Activated naive CD4-positive, alpha-beta T cell treated with anti-CD3 and anti-CD28 coated beads, Interleukin-2, amount 50 U/mL, for 72 hours (primary cell): ENCODE data around the gene ARMH1. TPM values are rescaled to one million over a fixed set of nuclear protein-coding genes. Genes with fewer than 3 reads are reported as not detected.

Source experiments
- ATAC-seq, 2 donors: fragments of 150-1000 bp; cut with Tn5 transposase; 2 replicates each; pipeline ENCODE4 v1.10.0; 2021; ENCODE audit warnings: mild to moderate bottlenecking in 2 of 2, moderate library complexity in 2 of 2
- DNase-seq, 2 donors: peaks; one replicate each; pipeline ENCODE4 v3.0.0; 2021 to 2022; ENCODE audit warnings: low spot score in 2 of 2
- H3K27ac Mint-ChIP-seq, 2 donors: one replicate each; pipeline ENCODE4 v1.8.0; 2022; ENCODE audit warnings: mild to moderate bottlenecking in 2 of 2, mixed read lengths in 2 of 2
- H3K36me3 Mint-ChIP-seq, 2 donors: one replicate each; pipeline ENCODE4 v1.8.0; 2022; ENCODE audit warnings: mixed read lengths in 2 of 2
- H3K9me3 Mint-ChIP-seq, 2 donors: one replicate each; pipeline ENCODE4 v1.8.0; 2022; ENCODE audit warnings: mixed read lengths in 2 of 2
- total RNA-seq, 2 donors: library from RNA; stranded (reverse); gene quantifications; one replicate each; pipeline ENCODE4 v1.2.3, GENCODE V29; 2022

The ARMH1 gene
- total RNA-seq, 2 donors from 2014 or later, result 102 to 155 TPM

DNA sequence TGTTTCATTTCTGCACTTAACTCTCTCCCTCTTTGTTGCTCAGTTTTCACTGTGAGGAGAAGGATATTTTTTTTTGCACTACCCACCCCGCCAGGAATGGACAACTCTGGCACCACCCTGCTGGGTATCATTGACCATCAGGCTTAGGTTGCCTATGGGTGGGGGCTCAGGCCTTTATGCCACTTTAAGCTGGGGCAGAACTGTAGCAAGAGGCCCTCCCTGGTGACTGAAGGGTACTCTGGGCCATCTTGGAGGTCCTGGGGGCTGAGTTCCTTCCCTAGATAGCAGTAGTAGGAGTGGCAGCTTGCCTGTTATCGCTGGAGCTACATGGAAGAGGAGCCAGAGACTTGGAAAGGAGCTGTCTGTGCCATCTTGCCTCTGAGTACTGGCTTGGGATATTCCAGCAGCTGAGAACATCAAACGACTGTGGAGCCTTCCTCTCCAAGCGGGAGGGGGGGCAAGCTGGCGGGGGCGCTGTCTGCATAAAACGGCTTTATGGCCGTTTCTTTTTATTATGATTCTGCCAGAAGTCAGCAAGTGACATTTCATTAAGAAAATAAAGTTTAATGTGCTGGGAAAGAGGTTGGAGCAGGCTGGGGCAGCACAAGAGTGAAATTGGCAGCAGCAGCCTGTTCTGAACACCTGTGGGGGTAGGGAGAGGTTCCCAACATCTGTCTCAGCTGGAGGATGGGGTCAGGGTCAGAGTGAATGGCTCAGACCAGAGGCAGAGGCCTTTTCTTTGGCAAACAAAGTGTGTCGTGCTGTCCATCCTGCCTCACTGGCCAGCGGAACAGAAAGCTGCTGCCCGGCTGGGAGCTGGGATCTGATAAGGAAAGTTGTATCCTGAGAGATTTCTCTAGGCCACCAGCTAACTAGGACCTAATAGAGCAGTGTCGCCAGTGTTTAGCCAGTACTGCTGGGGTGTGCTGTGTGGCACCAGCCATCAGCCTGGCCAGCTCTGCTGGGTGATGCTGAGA, 33.1 kb upstream of the ARMH1 start:
- Mint-ChIP-seq H3K27ac (peak overlapping the region; percentile 37 to 69), H3K36me3 (peaks cover 0 to 16% of the 10 kb centered on the region in 2 donors), H3K9me3 (no peaks in the 10 kb centered on the region)
- ATAC-seq, result no peak
- DNase-seq, result no peak

DNA sequence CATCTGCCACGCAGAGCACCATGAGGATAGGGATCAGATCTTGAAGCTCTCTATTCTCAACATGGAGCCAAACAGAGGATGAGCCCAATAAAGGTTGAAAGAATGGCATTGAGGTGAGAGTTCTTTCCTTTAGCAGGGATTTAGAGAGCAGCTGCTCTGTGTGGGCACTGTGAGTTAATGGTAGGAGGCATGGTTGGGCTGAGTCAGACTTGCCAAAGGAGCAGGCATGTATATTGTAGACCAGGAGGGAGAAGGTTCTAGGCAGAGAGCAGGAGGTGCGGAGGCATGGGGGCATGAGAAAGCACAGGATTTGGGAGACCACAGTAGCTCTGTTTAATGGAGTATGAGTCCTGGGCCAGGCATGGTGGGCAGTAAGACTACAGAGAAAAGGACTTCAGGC, 32.3 kb upstream of the ARMH1 start:
- no peak for ATAC-seq

DNA sequence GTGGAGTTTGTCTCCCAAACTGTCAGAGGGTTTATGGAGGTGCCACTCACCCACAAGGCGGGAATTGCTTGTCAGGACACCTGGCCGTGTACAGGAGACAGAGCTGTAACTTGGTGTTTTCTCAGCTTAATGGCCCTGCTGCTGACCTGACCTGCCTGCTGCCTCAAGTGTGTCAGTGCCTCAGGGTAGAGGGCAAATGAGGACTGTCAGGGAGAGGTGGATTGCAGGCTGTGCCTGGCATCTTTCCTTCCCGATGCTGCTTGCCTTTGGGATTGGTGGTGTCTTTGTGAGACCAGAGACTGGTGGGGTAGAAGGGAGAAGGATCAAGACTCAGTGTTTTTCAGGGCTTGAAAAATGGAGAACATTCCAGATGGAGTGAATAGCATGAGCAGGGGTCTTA, 31.6 kb upstream of the ARMH1 start:
- peak overlapping the region; percentile 37 to 88 for H3K27ac Mint-ChIP-seq

More for the DNA sequence above, 32.3 kb upstream of the ARMH1 start:
- Mint-ChIP-seq H3K27ac (peak overlapping the region; percentile 37 to 69), H3K9me3 (no peaks in the 10 kb centered on the region), H3K36me3 (peaks cover 0 to 10% of the 10 kb centered on the region in 2 donors)
- DNase-seq, result no peak

DNA sequence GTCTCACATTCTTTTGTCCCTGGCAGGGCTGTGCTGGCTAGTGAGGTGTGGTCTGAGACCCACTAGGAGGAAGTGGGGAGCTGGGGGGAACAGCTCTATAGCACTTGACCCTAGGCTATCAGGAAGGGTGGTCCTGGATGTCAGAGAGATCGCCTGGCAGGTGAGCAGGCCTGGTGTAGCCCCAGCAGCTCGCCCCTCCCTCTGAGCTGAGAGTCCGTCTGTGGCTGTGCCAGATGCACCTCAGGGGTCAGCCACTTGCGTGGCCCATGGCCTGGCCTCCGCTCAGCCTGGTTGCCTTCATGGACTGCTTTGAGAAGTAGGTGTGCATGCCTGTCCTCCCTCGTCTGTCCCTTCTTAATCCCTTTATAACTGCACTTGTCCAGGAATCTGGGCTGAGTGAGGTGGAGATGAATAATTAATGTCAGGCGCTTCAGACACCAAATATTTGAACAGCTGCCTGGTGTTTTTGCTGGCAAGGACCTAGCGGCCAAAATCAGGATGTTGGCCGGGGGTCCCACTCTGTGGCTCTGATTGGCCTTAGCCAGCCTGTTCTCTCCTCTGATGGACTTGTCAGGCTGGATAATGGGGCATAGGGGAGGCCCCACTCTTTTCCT, 30.7 kb upstream of the ARMH1 start:
- Mint-ChIP-seq H3K27ac (peak overlapping the region; percentile 37 to 88), H3K36me3 (peaks cover 0 to 5% of the 10 kb centered on the region in 2 donors), H3K9me3 (no peaks in the 10 kb centered on the region)
- DNase-seq (no peak), ATAC-seq (no peak)

More for the DNA sequence above, 31.6 kb upstream of the ARMH1 start:
- Mint-ChIP-seq H3K9me3 (no peaks in the 10 kb centered on the region), H3K36me3 (peaks cover 0 to 5% of the 10 kb centered on the region in 2 donors)
- ATAC-seq (no peak), DNase-seq (no peak)

DNA sequence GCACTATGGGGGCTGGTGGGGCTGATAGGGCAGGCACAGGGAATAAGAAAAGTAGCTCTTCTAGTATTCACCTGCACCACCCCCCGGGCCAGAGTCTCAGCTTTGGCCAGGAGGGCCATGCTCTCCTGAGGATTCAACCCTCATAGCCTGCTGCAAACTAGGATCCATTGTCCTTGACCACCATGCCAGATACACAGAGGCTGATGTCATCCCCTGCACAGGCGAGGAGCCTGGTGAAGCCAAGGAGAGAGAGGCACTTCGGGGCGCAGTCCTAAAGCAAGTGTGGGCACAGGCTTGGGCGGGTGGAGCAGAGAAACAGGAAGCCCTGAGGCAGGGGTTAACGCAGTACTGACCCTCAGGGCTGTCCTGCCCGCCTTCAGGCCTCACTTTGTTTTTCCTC, 29.7 kb upstream of the ARMH1 start:
- Mint-ChIP-seq H3K27ac (peak overlapping the region in 1 of 2 donors; percentile 51), H3K9me3 (no peaks in the 10 kb centered on the region), H3K36me3 (peaks cover 0 to 5% of the 10 kb centered on the region in 2 donors)
- ATAC-seq (no peak), DNase-seq (no peak)

DNA sequence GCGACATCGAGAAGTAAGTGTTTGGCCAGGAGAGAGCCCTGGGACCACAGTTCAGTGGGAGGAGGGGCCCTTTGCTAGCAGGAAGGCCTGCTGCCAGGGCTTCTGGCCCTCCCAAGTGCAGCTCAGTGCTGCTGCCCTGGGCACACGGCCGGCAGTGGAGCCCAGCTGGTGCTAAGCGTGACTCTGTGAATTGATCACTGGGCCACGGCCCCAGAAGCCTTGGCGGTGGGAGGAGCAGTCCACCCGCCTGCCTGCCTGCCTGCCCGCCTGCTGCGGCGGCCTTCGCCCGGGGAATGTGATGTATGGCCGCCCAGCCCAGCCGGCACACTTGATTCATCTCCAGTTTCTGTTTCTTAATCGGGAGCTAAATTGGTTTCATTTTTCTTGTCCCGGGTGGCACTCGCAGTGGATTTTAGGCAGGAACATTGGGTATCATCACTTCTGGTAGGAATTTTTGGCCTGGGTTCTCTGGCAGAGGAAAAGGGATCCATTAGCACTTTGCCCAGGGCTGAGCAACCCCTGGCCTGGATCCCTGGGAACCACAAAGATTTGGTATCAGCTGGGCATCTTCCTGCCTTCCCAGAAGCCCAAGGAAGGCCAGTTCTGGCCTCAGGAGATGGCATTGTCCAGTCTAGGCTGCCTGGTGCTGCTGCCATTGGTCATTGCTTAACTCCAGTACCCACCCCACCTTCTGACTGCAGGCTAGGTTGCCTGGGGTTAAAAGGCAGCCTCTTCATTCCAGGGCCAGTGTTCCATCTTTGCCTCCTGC, 28.9 kb upstream of the ARMH1 start:
- peak overlapping the region in 1 of 2 donors; percentile 4 for H3K27ac Mint-ChIP-seq
- no peaks in the 10 kb centered on the region for H3K9me3 Mint-ChIP-seq
- DNase-seq (no peak), ATAC-seq (no peak)
- peaks cover 0 to 5% of the 10 kb centered on the region in 2 donors for H3K36me3 Mint-ChIP-seq

DNA sequence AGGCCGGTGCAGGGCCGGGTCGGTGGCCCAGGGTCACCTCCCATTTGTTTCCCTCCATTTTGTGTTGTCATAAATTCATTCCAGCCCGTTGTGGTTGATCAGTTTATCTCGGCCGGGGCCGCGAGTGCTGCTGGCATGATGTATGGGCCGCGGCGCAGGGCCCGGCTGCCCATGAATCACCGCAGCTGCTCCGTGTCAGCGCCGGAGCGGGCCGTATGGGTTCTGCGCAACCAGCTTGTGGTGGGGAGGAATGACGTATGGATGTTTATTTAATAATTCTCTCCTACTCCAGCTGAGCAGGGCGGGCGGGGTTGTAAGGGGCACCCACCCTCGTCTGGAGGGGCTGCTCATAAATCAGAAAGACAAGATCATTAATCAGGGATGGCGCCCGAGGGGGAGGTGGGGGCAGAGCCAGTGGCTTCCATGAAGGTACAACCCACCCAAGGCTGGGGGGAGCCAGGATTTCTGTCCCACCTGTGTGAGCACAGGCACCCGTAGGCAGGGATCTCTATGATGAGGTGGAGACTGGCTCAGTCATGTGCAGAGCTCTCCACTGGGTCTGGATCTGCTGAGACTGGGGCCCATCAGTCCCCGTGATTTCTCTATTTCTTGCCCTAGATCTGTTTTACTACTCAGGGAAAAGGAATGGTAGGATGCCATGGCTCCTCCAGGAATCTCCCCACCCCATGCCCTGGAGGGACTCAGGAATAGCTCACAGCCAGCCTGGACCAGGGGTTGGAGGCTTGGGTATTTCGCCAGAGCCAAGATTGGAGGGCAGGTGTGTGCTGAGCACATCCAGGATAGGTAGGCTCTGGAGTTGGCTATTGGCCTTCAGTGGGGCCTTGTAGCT, 28.0 kb upstream of the ARMH1 start:
- DNase-seq (no peak), ATAC-seq (no peak)
- Mint-ChIP-seq H3K36me3 (peaks cover 0 to 5% of the 10 kb centered on the region in 2 donors), H3K9me3 (no peaks in the 10 kb centered on the region), H3K27ac (no peak overlapping the region)

DNA sequence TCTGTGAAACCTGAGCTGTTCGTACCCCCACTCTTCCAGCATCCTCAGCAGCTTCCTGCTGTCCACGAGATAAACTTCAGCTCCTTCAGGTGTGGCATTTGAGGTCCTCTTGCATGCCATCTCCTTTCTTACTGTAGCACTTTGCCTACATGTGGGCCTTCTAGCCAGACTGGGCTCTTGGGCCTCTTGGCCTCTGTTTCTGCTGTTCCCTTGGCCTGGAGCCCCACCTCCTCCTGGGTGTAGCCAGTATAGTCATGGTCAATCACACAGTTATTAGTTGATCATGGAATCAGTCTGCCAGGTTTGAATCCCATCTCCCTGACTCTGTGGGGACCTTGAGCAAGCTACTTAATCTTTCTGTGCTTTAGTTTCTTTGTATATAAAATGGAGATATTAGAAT, 26.6 kb upstream of the ARMH1 start:
- ATAC-seq (no peak), DNase-seq (no peak)
- Mint-ChIP-seq H3K36me3 (peaks cover 0 to 3% of the 10 kb centered on the region in 2 donors), H3K9me3 (no peaks in the 10 kb centered on the region), H3K27ac (peak overlapping the region; percentile 5 to 92)

DNA sequence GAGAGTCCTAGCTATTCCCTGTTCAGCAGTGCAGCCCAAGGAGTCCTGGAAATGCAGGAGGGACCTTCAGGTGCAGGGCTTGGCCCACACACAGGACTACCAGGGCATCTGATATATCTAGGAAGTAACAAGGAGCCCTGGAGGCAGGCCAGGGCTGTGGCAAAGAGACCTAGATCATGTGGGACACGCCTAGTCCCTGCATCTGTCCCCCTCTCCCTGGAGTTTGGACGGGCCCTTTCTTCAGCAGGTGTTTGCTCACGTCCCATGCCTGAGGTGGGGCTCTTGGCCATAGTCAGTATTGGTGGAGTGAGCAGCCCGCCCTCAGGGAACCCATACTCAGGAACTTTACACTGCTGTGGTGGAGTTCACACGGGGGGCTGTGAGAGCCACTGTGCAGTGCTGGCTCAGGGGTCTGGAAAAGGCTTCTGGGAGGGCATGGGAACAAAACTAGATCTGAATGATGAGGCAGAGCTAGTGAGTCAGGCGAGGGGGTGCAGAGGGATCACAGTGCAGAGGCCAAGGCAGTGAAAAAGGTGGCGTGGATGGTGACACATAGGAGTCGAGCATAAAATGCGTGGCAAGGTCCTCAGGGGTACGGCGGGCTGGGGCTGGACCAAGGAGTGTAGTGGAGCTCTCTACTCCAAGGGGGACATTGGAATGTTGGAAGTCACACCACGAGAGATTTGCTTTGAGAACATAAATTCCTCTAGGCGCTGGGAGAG, 25.8 kb upstream of the ARMH1 start:
- H3K27ac Mint-ChIP-seq, result peak overlapping the region in 1 of 2 donors; percentile 30
- no peaks in the 10 kb centered on the region for H3K9me3 Mint-ChIP-seq
- DNase-seq, result no peak
- ATAC-seq, result no peak
- H3K36me3 Mint-ChIP-seq, result no peaks in the 10 kb centered on the region

DNA sequence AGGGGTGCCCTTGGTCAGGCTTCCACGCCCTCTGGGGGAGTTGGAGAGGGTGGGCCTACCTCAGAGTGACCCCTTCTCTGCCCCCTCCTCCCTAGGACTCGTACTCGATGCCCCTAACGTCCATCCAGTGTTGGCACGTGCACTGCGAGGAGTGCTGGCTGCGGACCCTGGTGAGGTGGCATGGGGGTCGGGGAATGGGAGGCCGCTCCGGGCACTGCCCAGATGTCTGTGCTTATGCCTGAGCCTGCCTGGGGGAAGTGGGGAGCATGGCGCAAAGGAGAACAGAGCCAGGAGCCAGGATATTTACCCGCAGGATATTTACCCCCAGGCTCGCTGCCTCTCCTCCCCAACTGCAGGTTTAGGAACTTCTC, 24.7 kb upstream of the ARMH1 start:
- DNase-seq (no peak), ATAC-seq (no peak)
- H3K9me3 Mint-ChIP-seq, result no peaks in the 10 kb centered on the region
- H3K36me3 Mint-ChIP-seq, result no peaks in the 10 kb centered on the region
- no peak overlapping the region for H3K27ac Mint-ChIP-seq

DNA sequence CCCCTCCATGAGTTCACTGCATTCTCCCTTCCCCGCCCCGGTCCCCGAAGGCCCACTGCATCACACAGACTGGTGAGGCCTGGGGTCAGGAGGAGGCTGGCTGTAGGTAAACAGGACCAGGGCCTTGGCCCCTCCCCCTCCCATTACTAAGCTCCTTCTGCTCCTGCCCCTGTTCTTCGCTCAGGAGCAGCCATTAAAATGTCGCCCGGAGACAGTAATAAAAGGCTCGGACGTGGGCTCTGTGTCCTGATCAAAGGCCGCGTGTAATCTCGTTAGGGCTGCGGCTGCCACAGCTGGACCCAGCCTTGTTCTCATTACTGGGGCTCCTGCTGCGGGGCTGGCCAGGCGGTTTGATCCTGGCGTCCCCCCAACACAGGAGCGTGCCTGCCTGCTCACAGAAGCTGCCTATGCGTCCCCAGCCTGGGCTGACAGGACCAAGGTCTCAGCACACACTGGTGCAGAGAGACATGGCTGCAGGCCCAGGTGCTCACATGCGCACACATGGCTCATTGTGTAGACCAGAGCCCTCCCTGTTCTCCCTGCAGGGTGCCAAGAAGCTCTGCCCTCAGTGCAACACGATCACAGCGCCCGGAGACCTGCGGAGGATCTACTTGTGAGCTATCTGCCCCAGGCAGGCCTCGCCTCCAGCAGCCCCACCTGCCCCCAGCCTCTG, 24.2 kb upstream of the ARMH1 start:
- Mint-ChIP-seq H3K36me3 (no peaks in the 10 kb centered on the region), H3K9me3 (no peaks in the 10 kb centered on the region), H3K27ac (no peak overlapping the region)
- no peak for ATAC-seq
- no peak for DNase-seq

DNA sequence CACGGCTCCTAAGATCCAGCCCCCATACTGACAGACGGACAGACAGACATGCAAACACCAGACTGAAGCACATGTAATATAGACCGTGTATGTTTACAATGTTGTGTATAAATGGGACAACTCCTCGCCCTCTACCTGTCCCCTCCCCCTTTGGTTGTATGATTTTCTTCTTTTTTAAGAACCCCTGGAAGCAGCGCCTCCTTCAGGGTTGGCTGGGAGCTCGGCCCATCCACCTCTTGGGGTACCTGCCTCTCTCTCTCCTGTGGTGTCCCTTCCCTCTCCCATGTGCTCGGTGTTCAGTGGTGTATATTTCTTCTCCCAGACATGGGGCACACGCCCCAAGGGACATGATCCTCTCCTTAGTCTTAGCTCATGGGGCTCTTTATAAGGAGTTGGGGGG, 23.4 kb upstream of the ARMH1 start:
- ATAC-seq, result no peak
- H3K9me3 Mint-ChIP-seq, result no peaks in the 10 kb centered on the region
- no peaks in the 10 kb centered on the region for H3K36me3 Mint-ChIP-seq

DNA sequence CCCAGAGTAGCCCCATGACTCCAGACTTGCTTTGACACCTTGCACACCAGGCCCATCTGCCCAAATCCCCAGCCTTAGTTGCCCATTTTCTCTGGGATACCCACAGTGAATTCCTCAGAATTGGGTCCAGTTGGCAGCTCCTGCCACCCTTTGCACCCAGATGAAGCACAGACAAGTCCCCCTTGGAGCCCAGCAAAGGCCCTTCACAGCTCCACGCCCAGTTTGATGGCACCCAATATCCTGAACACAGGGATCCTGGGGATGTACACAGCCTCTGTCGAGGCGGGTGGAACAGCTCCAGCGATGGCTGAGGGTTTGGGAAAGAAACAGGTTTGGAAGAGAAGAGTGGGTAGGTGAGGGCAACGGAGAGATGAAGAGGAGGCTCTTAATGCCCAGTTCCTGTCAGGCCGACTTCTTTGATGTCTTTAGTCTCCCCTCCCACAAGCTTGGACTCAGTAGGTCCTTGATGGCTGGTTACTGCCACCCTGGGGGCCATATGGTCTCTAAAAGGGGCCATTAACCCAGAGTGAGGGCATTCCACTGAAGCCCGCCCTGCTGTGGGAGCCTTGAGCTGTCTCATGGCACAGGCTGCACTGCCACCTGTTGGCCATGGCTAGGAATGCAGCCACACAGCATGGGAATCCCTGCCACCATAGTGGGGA, 21.9 kb upstream of the ARMH1 start:
- peak overlapping the region; percentile 18 to 67 for H3K27ac Mint-ChIP-seq

More for the DNA sequence above, 23.4 kb upstream of the ARMH1 start:
- H3K27ac Mint-ChIP-seq, result peak overlapping the region in 1 of 2 donors; percentile 63
- no peak for DNase-seq

DNA sequence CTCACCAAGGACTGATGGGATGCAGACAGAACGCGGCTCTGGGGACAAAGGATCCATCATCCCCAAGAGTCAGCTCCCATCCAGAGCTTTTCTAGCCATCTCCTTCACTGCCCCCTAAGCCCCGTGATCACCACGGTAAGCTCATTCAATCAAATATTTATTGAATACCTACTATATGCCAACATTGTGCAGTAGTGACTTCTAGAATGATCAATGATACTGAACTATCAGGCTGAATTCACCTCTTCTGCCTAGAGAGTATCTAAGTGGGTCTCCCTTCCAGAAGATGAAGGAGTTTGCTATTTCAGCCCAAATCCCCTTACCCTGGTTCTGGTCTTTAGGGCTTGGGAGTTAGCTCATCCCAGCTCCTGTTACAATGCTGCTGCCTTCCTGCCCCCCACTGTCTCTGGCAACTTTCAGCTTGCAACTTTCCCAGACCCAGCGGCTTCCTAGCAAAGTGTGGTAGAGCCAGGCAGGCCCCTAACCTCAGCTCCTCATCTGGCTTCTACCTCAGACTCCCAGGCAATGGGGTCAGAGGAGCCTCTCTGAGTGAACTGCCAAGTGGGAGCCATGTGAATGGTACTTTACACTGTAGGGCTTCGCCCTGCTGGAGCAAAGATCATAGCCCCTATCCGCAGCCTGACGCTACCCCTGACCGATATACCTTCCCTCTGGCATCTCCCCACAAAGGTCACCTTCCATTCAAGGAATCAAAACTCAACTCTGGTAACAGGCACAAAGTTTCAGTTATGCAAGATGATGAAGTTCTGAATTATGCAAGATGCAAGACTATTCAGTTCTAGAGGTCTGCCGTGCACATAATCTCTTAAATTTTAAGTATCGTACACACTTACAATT, 21.2 kb upstream of the ARMH1 start:
- ATAC-seq (no peak), DNase-seq (no peak)
- Mint-ChIP-seq H3K36me3 (no peaks in the 10 kb centered on the region), H3K27ac (no peak overlapping the region), H3K9me3 (no peaks in the 10 kb centered on the region)

More for the DNA sequence above, 21.9 kb upstream of the ARMH1 start:
- Mint-ChIP-seq H3K9me3 (no peaks in the 10 kb centered on the region), H3K36me3 (no peaks in the 10 kb centered on the region)
- ATAC-seq, result peak; percentile 82 to 89
- peak; percentile 76 to 80 for DNase-seq
